IMR-90 (cell line): Measurements from ENCODE around the gene PLD4. TPM values are rescaled to one million over a fixed set of nuclear protein-coding genes. Genes with fewer than 3 reads are reported as not detected.
"Not testable (repeated sequence)": the region's sequence is repeated elsewhere in the genome, so short reads cannot be mapped to it uniquely, and the experiment has no call there.

Experiments
- ATAC-seq: fragments of 200-7000 bp; cut with Tn5 transposase; 2 replicates; pipeline ENCODE4 v1.9.1; 2020; ENCODE audit warnings: low read depth, mild to moderate bottlenecking, moderate library complexity
- BruUV-seq: library from RNA; stranded (reverse); fragments of 400-500 nt; replicated peaks from 2 replicates; lab custom pipeline; 2021; lab: Mats Ljungman, UMichigan
- CTCF ChIA-PET: fragments of 300-600 bp; formaldehyde crosslinking; extraction: SDS; loops from one replicate; lab custom pipeline; 2021; ENCODE audit warnings: antibody characterized with exemption; lab: Yijun Ruan, JAX
- POLR2A ChIA-PET: fragments of 300-600 bp; sonication (Branson Sonifier 250); formaldehyde crosslinking; loops from one replicate; lab custom pipeline; 2022; ENCODE audit warnings: antibody characterized with exemption; ENCODE audit not compliant: unreplicated experiment; lab: Charles Lee
- DNase-seq: peaks from one replicate; pipeline ENCODE4 v3.0.0; 2013
- H2AFZ ChIP-seq: replicated peaks from 2 replicates; pipeline ENCODE3; 2013; ENCODE audit warnings: low read length, mild to moderate bottlenecking; ENCODE audit not compliant: poor library complexity
- H2AK5ac ChIP-seq: 2 replicates; pipeline ENCODE4 v1.6.1; 2013; ENCODE audit warnings: low read depth, low read length, inconsistent platforms
- H2AK9ac ChIP-seq: replicated peaks from 2 replicates; pipeline ENCODE3; 2013; ENCODE audit warnings: mild to moderate bottlenecking, low read depth, low read length, moderate library complexity; ENCODE audit not compliant: poor library complexity
- H2BK120ac ChIP-seq: 2 replicates; pipeline ENCODE4 v1.6.1; 2013; ENCODE audit warnings: low read depth, low read length, inconsistent platforms
- H2BK15ac ChIP-seq: 3 replicates; pipeline ENCODE4 v1.6.1; 2013; ENCODE audit warnings: low read depth, low read length, inconsistent platforms
- H2BK20ac ChIP-seq: 2 replicates; pipeline ENCODE4 v1.6.1; 2013; ENCODE audit warnings: low read depth, mild to moderate bottlenecking, inconsistent platforms, low read length, moderate library complexity
- H2BK5ac ChIP-seq: 2 replicates; pipeline ENCODE4 v1.6.1; 2013; ENCODE audit warnings: mild to moderate bottlenecking, low read depth, low read length, inconsistent platforms; ENCODE audit not compliant: poor library complexity, severe bottlenecking
- H3K14ac ChIP-seq: replicated peaks from 2 replicates; pipeline ENCODE4 v1.6.1; 2013; ENCODE audit warnings: low read depth, low read length, inconsistent platforms
- H3K18ac ChIP-seq: 2 replicates; pipeline ENCODE4 v1.6.1; 2013; ENCODE audit warnings: low read depth, low read length, control low read depth
- H3K23ac ChIP-seq: 2 replicates; pipeline ENCODE4 v1.6.1; 2013; ENCODE audit warnings: low read depth, low read length, inconsistent platforms
- H3K27ac ChIP-seq: 2 replicates; pipeline ENCODE4 v1.5.1; 2013; ENCODE audit warnings: mild to moderate bottlenecking, control low read depth, low read length; ENCODE audit not compliant: insufficient read depth
- H3K27me3 ChIP-seq: 2 replicates; pipeline ENCODE4 v1.6.1; 2013; ENCODE audit warnings: low read length; ENCODE audit not compliant: control insufficient read depth, insufficient read depth
- H3K36me3 ChIP-seq: 2 replicates; pipeline ENCODE4 v1.6.1; 2013; ENCODE audit warnings: low read length, mixed read lengths; ENCODE audit not compliant: control insufficient read depth, insufficient read depth
- H3K4ac ChIP-seq: 2 replicates; pipeline ENCODE4 v1.6.1; 2013; ENCODE audit warnings: low read depth, low read length, inconsistent platforms
- H3K4me1 ChIP-seq: 2 replicates; pipeline ENCODE4 v1.6.1; 2013; ENCODE audit warnings: low read length, mixed read lengths; ENCODE audit not compliant: control insufficient read depth, insufficient read depth
- H3K4me2 ChIP-seq: 2 replicates; pipeline ENCODE4 v1.6.1; 2013; ENCODE audit warnings: low read depth, mild to moderate bottlenecking, control low read depth, low read length, moderate library complexity
- H3K4me3 ChIP-seq: 2 replicates; pipeline ENCODE4 v1.5.1; 2013; ENCODE audit warnings: low read depth, mild to moderate bottlenecking, control low read depth, low read length, moderate library complexity; ENCODE audit not compliant: insufficient read depth
- H3K56ac ChIP-seq: 2 replicates; pipeline ENCODE4 v1.6.1; 2013; ENCODE audit warnings: low read length, inconsistent platforms; ENCODE audit not compliant: insufficient read depth; ENCODE audit errors: extremely low read depth
- H3K79me1 ChIP-seq, 2 experiments: 2 replicates each; pipeline ENCODE4 v1.6.1; 2013; ENCODE audit warnings: low read length in 2 of 2, inconsistent platforms in 1 of 2, low read depth in 1 of 2
- H3K9ac ChIP-seq: 2 replicates; pipeline ENCODE4 v1.6.1; 2013; ENCODE audit warnings: low read depth, low read length, control low read depth
- H3K9me1 ChIP-seq: 2 replicates; pipeline ENCODE4 v1.6.1; 2013; ENCODE audit warnings: low read length, inconsistent platforms; ENCODE audit not compliant: insufficient read depth
- H3K9me3 ChIP-seq: 2 replicates; pipeline ENCODE4 v1.6.1; 2013; ENCODE audit warnings: low read length; ENCODE audit not compliant: control insufficient read depth, insufficient read depth
- H4K20me1 ChIP-seq: 2 replicates; pipeline ENCODE4 v1.6.1; 2013; ENCODE audit warnings: low read length, inconsistent platforms; ENCODE audit not compliant: insufficient read depth
- H4K5ac ChIP-seq: 2 replicates; pipeline ENCODE4 v1.6.1; 2013; ENCODE audit warnings: mild to moderate bottlenecking, low read depth, low read length, control low read depth
- H4K8ac ChIP-seq, 2 experiments: 2 replicates each; pipeline ENCODE4 v1.6.1; 2013; ENCODE audit warnings: low read depth in 2 of 2, low read length in 2 of 2, control low read depth in 1 of 2, inconsistent platforms in 1 of 2
- H4K91ac ChIP-seq: 2 replicates; pipeline ENCODE4 v1.6.1; 2013; ENCODE audit warnings: low read depth, low read length, inconsistent platforms; ENCODE audit not compliant: insufficient read depth
- WGBS, 2 experiments: methylation state at CpG; one replicate each; pipeline versions ENCODE4 v1.1.5 to v1.1.7; 2013; ENCODE audit warnings: missing lambda C conversion rate in 2 of 2; ENCODE audit not compliant: insufficient read length in 1 of 2; ENCODE audit errors: extremely low coverage in 2 of 2; 5-methylcytosine and 5-hydroxymethylcytosine counted together
- dilution Hi-C: fragments of 300-500 bp; cut with HindIII; formaldehyde crosslinking; loops from one replicate; pipeline ENCODE4 v1.14.3; 2018; ENCODE audit warnings: low sequenced_read_pairs; ENCODE audit not compliant: unreplicated experiment
- in situ Hi-C: fragments of 300-500 bp; cut with MboI; formaldehyde crosslinking; loops from 3 replicates; pipeline ENCODE4 v1.14.3; 2019; ENCODE audit warnings: low sequenced_read_pairs, inconsistent platforms, mixed read lengths
- intact Hi-C: fragments of 100-400 bp; cut with micrococcal nuclease; formaldehyde crosslinking; loops from 2 replicates; pipeline ENCODE4 v1.10.0; 2022
- polyA plus RNA-seq, 3 experiments: library from polyadenylated mRNA; depleted of rRNA; stranded (reverse); fragments of >200 nt; gene quantifications; 2 replicates each; pipeline ENCODE4 v1.2.3, GENCODE V29; 2012; ENCODE audit warnings: low replicate concordance in 1 of 3
- total RNA-seq: library from RNA; depleted of rRNA; stranded (reverse); fragments of >200 nt; gene quantifications from 2 replicates; pipeline ENCODE4 v1.2.3, GENCODE V29; 2012

The PLD4 gene
- total and polyA plus RNA-seq, 2 of the 4 experiments (the other 2 are of a cell fraction): 0.05 TPM; not detected in 1

- H3K36me3 ChIP-seq, ATAC-seq, H2BK15ac ChIP-seq, H3K4me1 ChIP-seq, H3K9ac ChIP-seq, BruUV-seq, H3K4me3 ChIP-seq, H2BK120ac ChIP-seq, H4K8ac ChIP-seq, H3K18ac ChIP-seq, DNase-seq, intact Hi-C loops, H2BK20ac ChIP-seq, H3K9me3 ChIP-seq, H3K27me3 ChIP-seq, H2AK5ac ChIP-seq, H4K91ac ChIP-seq, H3K14ac ChIP-seq, H3K27ac ChIP-seq, in situ Hi-C loops, H3K9me1 ChIP-seq, H4K5ac ChIP-seq, H2BK5ac ChIP-seq, dilution Hi-C loops, H3K56ac ChIP-seq, H3K23ac ChIP-seq, H3K4ac ChIP-seq, H4K20me1 ChIP-seq, H3K79me1 ChIP-seq, POLR2A ChIA-PET, H2AFZ ChIP-seq, H3K4me2 ChIP-seq, H2AK9ac ChIP-seq: not testable (repeated sequence)
- CTCF ChIA-PET: interaction anchor here (1.0 kb wide), 1 partner anchor 25 kb away, joined by 3 read pairs; no protein-coding TSS in a partner anchor
- whole genome bisulfite sequencing, 2 experiments: 74% methylated on average over 6 of the region's 6 CpGs; no CpG with 5 or more reads in 1 of the 2 experiments
These were observed 19.3 kb downstream of the PLD4 start for GRCh38 chr14:104944016-104944308.

GRCh38 chr14:104944436-104945205, 19.9 kb downstream of the PLD4 start:
- H2AFZ ChIP-seq, H3K79me1 ChIP-seq, H3K9me1 ChIP-seq, BruUV-seq, H4K8ac ChIP-seq, H3K23ac ChIP-seq, POLR2A ChIA-PET, H4K20me1 ChIP-seq, H3K4ac ChIP-seq, H3K14ac ChIP-seq, H2BK5ac ChIP-seq, H3K27me3 ChIP-seq, H2BK20ac ChIP-seq, H3K4me1 ChIP-seq, in situ Hi-C loops, DNase-seq, ATAC-seq, H3K18ac ChIP-seq, H3K56ac ChIP-seq, H4K91ac ChIP-seq, H3K9ac ChIP-seq, H3K9me3 ChIP-seq, H3K4me3 ChIP-seq, H2AK9ac ChIP-seq, H3K36me3 ChIP-seq, H2AK5ac ChIP-seq, intact Hi-C loops, H3K27ac ChIP-seq, H2BK120ac ChIP-seq, dilution Hi-C loops, H2BK15ac ChIP-seq, H4K5ac ChIP-seq, H3K4me2 ChIP-seq: not testable (repeated sequence)
- CTCF ChIA-PET: interaction anchor here (1.0 kb wide), 1 partner anchor 24 kb away, joined by 3 read pairs; no protein-coding TSS in a partner anchor
- 89% methylated on average over 22 of the region's 29 CpGs; no CpG with 5 or more reads in 1 of the 2 experiments for WGBS, 2 experiments
